Measurements from ENCODE around the gene INPP5F.
"Not testable (repeated sequence)": the region's sequence is repeated elsewhere in the genome, so short reads cannot be mapped to it uniquely, and the experiment has no call there.

INPP5F gene

DNA sequence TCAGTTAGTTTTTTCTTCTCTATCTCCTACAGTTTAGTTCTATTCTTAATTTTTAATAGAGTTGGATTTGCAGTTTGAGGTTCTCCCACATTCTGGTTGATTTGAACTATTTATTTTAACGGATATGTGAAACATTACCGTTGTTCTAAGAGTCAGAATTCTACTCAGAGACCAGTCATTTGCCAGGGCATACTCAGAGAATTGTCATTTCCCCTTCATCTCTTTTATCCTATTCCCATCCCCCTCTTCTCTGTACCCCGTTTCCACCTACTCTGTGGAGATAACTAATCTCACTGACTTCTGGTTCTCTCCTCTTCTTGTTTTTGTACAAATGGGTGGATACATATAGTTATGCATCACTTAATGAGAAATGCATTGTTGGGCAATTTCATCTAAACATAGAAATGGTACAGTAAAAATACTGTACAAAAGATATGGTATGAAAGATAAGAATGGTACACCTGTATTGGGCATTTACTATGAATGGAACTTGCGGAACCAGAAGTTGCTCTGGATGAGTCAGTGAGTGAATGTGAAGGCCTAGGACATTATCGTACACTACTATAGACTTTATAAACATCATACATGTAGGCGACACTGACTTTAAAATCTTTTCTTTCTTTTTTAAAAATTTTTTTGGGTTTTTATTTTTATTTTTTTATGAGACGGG lies 53.1 kb downstream of the INPP5F start:
- DNase-seq = no peak

GRCh38 chr10:119780879-119781480 lies 55.1 kb downstream of the INPP5F start:
- no peak for DNase-seq

DNA sequence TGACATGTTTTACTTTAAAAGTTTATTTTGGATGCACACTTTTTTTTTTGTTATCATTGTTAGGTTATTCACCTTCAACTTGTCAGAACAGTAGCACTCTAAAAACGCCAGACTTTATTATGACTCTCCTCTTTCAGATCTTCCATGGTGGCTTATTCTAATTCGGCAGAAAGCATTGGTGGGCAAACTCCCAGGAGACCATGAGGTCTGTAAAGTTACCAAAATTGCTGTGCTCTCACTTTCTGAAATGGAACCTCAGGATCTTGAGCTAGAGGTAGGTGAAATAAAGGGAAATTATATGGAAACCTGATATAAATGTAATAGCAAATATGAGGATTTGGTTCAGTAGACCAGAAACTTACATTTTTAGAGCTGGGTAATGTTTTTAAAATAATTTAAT lies 55.6 kb downstream of the INPP5F start:
- no peak for DNase-seq

GRCh38 chr10:119782981-119783664 lies 57.3 kb downstream of the INPP5F start:
- no peak for DNase-seq

DNA sequence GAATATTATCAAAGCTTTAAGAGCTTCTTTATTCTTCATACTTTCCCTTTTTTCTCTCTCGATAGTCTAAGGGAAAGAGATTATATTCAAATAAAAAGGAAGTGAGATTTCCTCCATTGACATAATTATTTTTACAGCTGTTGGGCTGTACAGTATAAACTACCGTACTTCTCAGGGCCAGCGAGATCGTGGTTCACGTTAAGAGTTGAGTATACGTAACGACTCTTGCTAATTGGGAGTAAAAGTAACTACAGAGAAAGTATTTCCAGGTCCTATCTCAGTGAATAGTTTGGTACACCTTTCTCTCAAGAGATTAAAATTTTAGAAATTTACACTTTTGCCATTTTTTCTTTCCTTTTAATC lies 57.8 kb downstream of the INPP5F start:
- DNase-seq = no peak

DNA sequence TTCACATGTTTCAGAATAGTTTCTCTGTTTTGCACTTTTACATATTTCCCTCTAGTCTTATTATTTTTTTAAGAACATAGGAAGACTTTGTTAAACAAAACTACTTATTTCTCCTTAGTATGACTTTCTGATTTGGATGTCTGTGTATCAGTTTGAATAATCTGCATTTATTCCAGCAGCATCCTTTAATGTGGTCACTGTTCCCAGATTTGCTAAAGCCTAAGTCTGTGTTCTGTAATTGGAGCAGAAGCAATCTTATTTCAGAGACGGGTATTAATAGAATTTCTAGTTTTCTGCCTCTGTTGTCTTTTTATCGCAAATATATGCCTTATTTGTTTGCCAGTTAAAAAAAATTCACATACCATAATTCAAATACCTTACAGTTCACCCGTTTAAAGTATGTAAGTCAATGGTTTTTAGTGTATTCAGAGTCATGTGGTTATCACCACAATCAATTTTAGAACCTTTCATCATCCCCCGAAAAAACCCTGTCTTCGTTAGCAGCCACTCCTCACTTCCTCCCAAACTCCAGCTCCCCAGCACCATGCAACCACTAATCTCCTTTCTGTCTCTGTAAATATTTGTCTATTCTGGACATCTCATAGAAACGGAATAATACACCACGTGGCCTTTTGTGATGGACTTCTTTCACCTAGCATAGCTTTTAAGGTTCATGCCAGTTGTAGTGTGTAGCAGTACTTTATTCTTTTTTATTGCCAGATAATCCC lies 58.7 kb downstream of the INPP5F start:
- DNase-seq = no peak

DNA sequence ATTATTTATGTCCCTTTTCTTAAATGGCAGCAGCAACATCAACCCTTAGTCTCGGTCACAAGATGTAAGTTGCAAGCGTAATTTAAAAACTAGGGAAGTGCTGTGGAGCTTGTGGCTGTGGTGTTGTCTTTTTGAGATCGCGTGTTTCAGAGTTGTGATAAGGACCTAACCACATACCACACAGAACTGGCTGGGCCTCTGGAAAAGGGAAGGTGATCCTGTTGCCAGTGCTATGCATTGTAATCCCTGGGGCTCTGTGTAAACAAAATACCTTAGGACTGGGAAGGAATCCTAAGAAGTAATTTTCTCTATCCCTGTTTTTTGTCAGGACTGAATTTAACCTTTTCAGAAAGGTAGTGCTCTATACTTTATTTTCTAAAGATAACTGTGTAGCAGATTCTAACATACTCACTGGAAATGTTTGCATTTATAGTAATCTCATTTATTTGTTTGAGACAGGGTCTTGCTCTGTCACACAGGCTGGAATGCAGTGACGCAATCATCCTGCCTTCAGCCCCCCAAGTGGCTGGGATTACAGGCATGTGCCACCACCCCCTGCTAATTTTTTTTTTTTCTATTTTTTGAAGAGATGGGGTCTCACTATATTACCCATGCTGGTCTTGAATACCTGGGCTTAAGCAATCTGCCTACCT lies 60.4 kb downstream of the INPP5F start:
- DNase-seq = no peak

- not testable (repeated sequence) for DNase-seq
Observed at GRCh38 chr10:119795101-119795500, 69.3 kb downstream of the INPP5F start.

DNA sequence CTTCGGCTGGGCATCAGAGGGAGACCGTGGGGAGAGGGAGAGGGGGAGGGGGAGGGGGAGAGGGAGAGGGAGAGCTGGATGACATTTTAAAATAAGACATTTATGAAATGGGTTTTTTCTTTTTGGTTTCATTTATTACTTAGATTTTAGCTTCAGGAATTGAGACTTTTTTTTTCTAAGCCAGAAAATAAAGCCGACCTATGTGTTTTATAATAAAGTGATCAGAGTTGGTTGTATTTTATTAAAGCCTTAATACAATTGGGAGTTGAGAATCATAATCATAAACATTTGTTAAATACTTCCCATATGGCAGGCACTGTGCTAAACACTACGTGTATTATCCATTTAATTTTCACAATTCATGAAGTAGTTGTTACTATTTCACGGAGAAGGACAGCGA lies 70.2 kb downstream of the INPP5F start:
- no peak for DNase-seq

DNA sequence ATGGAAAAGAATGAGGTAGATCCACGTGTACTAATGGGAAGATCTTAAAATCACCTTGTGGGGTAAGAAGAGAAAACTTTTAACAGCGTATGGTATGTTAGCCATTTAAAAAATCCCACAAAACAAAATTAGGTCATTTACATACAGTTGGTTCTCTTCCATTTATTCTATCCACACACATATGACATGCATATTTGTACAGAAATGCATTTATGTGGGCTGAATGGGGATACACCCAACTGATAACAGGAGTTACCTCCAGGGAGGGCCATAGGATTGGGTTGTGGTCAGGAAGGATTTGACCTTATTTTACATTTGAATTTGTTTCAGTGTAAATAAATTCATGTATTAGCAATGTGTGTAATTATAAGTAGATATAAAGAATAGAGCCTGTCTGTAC lies 75.3 kb downstream of the INPP5F start:
- DNase-seq = no peak

DNA sequence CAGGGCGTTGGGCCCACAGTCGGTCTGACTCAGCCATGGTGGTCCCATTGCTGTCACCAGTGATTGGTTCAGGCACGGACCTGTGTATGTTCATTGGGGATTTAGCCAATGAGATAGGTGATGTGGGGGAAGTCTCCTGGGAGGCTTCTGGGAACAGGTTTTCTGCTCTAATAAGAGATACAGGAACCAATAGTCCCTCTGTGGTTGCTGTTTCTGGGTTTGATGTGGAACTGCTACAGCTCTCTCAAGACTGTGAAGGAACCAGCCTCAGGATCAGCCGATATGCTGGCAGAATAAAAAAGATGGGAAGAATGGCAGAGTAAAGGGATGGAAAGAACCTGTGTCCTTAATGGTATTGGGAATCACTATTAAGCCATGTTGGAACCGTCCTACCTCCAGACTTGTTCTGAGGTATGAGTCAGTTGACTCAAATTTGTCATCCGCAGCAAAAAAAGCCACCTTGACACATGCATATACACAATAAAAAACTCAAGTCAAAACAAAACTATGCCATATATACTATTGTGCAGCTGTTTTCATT lies 76.2 kb downstream of the INPP5F start:
- no peak for DNase-seq

DNA sequence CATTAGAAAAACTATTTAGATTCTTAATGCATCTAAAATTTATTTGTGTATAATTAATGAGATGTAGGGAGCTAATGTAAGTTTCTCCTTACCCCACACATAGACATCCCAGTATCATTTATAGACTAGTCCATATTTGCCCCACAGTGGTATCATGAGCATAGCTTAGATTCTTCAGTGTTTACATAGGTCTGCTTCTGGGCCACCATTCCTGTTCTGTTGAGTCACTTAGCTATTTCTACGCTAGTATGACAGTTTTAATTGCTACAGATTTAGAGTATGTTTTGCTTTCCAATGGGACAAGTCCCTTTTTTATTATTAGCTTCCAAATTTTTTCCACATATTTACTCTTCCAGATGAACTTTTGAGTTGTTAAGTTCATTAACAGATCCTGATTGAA lies 77.4 kb downstream of the INPP5F start:
- no peak for DNase-seq

GRCh38 chr10:119805702-119806230 lies 79.9 kb downstream of the INPP5F start:
- no peak for DNase-seq

DNA sequence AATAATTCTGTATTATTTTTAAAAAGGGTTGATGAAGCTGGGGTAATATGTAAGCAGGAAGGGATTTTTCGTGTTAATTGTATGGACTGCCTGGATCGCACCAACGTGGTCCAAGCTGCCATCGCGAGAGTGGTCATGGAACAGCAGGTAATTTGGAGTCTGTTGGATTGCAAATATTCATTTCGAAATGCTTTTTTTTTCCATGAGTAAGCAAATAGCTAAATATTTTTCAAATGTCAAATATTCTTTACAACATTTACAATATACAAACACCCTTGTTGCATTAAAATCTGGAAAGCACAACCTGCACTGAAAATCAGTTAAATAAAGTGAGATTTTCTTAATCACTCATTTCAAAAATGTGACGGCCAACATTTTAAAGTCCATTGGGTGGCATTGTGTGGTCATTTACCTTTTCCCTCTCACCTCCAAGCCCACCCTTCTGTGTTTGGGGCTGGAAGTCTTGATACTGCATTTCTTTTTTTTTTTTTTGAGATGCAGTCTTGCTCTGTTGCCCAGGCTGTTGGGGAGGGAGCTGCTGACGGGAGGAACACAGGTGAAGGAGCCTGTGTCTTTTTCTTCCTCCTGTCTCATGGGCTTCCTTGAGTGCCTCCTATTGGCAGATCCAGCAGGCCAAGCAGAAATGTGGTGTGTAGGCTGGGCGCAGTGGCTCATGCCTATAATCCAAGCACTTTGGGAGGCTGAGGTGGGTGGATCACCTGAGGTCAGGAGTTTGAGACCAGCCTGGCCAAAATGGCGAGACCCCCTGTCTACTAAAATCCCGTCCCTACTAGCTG lies 80.7 kb downstream of the INPP5F start:
- DNase-seq = no peak

DNA sequence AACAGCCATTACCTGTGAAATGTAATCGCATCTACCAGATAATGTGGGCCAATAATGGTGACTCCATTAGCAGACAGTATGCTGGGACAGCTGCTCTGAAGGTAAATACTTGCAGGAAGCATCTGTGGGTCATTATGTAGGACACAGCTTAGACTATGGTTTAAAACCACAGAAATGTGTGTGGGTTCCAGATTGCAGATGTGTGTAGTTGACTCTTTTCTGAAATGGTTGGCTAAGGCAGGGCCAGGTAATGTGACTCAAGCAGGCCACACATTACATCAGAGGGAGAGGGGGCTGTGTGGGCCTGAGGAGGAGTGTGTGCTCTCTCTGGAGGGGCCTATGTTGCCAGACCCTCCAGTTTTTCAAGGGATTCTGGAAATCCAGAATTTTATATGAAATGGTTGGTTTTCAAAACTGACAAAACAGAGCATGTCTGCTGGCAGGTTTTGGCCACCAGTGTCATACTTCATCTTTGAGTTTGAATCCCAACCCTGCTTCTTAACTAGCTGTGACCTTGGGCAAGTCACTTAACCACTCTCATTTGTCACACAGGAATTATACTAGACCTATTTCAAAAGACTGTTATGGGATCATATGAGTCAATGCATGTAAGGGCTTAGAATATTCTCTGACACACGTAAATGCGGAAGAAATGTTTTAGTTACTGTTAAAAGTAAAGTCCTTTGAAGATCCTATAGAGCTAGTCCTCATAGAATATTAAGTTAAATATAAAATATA lies 82.3 kb downstream of the INPP5F start:
- DNase-seq = no peak

GRCh38 chr10:119811122-119811521 lies 85.3 kb downstream of the INPP5F start:
- no peak for DNase-seq

- no peak for DNase-seq
Observed at GRCh38 chr10:119812684-119813083, 86.8 kb downstream of the INPP5F start.

- no peak for DNase-seq
Observed at GRCh38 chr10:119815671-119816070, 89.8 kb downstream of the INPP5F start.

GRCh38 chr10:119817991-119818888 lies 92.4 kb downstream of the INPP5F start:
- DNase-seq = no peak

GRCh38 chr10:119818889-119819270 lies 93.0 kb downstream of the INPP5F start:
- DNase-seq = no peak

Measured in activated T-cell treated with anti-CD3 and anti-CD28 coated beads, Interleukin-2, amount 50 U/mL, for 48 hours (primary cell).